ENCODE data around the gene NALCN. TPM values are rescaled to one million over a fixed set of nuclear protein-coding genes. Genes with fewer than 3 reads are reported as not detected.

Gene NALCN
- total and polyA plus RNA-seq, 4 donors = 0.09 to 0.92 (median 0.18) TPM

- TF ChIP-seq REST (IDR thresholded peaks at IDR 0.05) = no peak
- no peak for TF ChIP-seq JUND (IDR thresholded peaks at IDR 0.05)
- no peak for TF ChIP-seq MAX (IDR thresholded peaks at IDR 0.05)
- no peak for TF ChIP-seq FOXA2 (IDR thresholded peaks at IDR 0.05)
- TF ChIP-seq GABPA (IDR thresholded peaks at IDR 0.05 in 1 of 2, conservative IDR thresholded peaks at IDR 0.05 in 1 of 2) = no peak
- TF ChIP-seq HNF4A (conservative IDR thresholded peaks at IDR 0.05) = no peak
- no peak for TF ChIP-seq TAF1 (conservative IDR thresholded peaks at IDR 0.05)
- TF ChIP-seq CTCF (IDR thresholded peaks at IDR 0.05; ENCODE audit: low read depth, low read length, missing input control) = no peak
- no peak for TF ChIP-seq SP1 (IDR thresholded peaks at IDR 0.05)
- TF ChIP-seq RXRA (IDR thresholded peaks at IDR 0.05) = no peak
- TF ChIP-seq NR2F2 (IDR thresholded peaks at IDR 0.05) = no peak
- no peak for TF ChIP-seq YY1 (IDR thresholded peaks at IDR 0.05)
- TF ChIP-seq FOXA1 (IDR thresholded peaks at IDR 0.05) = no peak
- H3K27me3 ChIP-seq (ENCODE audit: control insufficient read depth in 4 of 4, insufficient read depth in 4 of 4, low read length in 3 of 4) = peaks cover 0 to 4% (median 2%) of the 10 kb centered on the region in 4 donors
- H3K4me1 ChIP-seq (ENCODE audit: control insufficient read depth in 4 of 4, insufficient read depth in 4 of 4, low read length in 3 of 4) = no peaks in the 10 kb centered on the region
- DNase-seq (ENCODE audit: low spot score) = no peak
- H3K4me3 ChIP-seq (ENCODE audit: low read depth in 1 of 3, low read length in 3 of 3) = no peak overlapping the region
- WGBS = 74% methylated on average over 9 of the region's 9 CpGs
- no peak overlapping the region for H3K27ac ChIP-seq (ENCODE audit: low read depth in 1 of 2, low read length in 2 of 2)
- H3K9me3 ChIP-seq (ENCODE audit: control insufficient read depth in 4 of 4, low read length in 3 of 4) = no peaks in the 10 kb centered on the region
- no peak overlapping the region for H3K9ac ChIP-seq (ENCODE audit: low read depth in 1 of 2, low read length in 2 of 2)
- H3K36me3 ChIP-seq (ENCODE audit: control insufficient read depth in 4 of 4, insufficient read depth in 3 of 4, low read depth in 1 of 4, low read length in 3 of 4) = no peaks in the 10 kb centered on the region
These were observed 8.2 kb downstream of the NALCN start for GRCh38 chr13:101408154-101408553.

DNA sequence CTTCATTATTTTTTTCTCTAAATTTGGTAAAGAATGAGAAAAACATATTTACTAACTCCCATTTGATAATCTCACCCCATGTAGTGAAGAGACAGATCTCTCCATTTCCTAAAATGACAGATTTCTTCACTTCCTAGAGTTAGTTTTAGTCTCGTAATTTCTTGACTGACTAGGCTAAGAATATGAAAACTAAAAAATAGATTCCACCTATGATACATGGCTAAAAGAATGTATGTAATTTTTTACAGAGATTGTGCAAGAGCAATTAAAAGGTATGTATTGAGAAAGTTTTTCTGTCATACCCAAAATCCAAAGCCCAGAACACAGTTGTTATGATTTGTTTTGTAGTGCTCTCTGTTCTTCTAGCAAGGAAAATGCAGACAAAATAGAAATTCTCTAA, 9.5 kb downstream of the NALCN start:
- Histone ChIP-seq H3K4me3 (ENCODE audit: low read depth in 1 of 3, low read length in 3 of 3) (no peak overlapping the region), H3K4me1 (ENCODE audit: control insufficient read depth in 4 of 4, insufficient read depth in 4 of 4, low read length in 3 of 4) (no peaks in the 10 kb centered on the region), H3K27ac (ENCODE audit: low read depth in 1 of 2, low read length in 2 of 2) (no peak overlapping the region), H3K9ac (ENCODE audit: low read depth in 1 of 2, low read length in 2 of 2) (no peak overlapping the region), H3K27me3 (ENCODE audit: control insufficient read depth in 4 of 4, insufficient read depth in 4 of 4, low read length in 3 of 4) (peaks cover 0 to 4% (median 1%) of the 10 kb centered on the region in 4 donors), H3K9me3 (ENCODE audit: control insufficient read depth in 4 of 4, low read length in 3 of 4) (no peaks in the 10 kb centered on the region), H3K36me3 (ENCODE audit: control insufficient read depth in 4 of 4, insufficient read depth in 3 of 4, low read depth in 1 of 4, low read length in 3 of 4) (no peaks in the 10 kb centered on the region)
- DNase-seq (ENCODE audit: low spot score) = no peak
- WGBS = 58% methylated on average over 1 of the region's 1 CpG
- TF ChIP-seq EGR1 (IDR thresholded peaks at IDR 0.05; ENCODE audit: low read depth in 2 of 2) (no peak), FOXA1 (IDR thresholded peaks at IDR 0.05) (no peak), REST (IDR thresholded peaks at IDR 0.05) (no peak), GABPA (IDR thresholded peaks at IDR 0.05 in 1 of 2, conservative IDR thresholded peaks at IDR 0.05 in 1 of 2) (no peak), MAX (IDR thresholded peaks at IDR 0.05) (no peak), YY1 (IDR thresholded peaks at IDR 0.05) (no peak), JUND (IDR thresholded peaks at IDR 0.05) (no peak), HNF4G (IDR thresholded peaks at IDR 0.05) (no peak), RAD21 (IDR thresholded peaks at IDR 0.05) (no peak), ZBTB33 (IDR thresholded peaks at IDR 0.05) (no peak), SP1 (IDR thresholded peaks at IDR 0.05) (no peak), RXRA (IDR thresholded peaks at IDR 0.05) (no peak), FOXA2 (IDR thresholded peaks at IDR 0.05) (no peak), TAF1 (conservative IDR thresholded peaks at IDR 0.05) (no peak), HNF4A (conservative IDR thresholded peaks at IDR 0.05) (no peak)
- TF ChIP-seq, protein P1, sequence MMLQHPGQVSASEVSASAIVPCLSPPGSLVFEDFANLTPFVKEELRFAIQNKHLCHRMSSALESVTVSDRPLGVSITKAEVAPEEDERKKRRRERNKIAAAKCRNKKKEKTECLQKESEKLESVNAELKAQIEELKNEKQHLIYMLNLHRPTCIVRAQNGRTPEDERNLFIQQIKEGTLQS (IDR thresholded peaks at IDR 0.05) = no peak

All from liver (tissue), 9 donors.